ENCODE measurements around the gene MICAL3.

Gene MICAL3

DNA sequence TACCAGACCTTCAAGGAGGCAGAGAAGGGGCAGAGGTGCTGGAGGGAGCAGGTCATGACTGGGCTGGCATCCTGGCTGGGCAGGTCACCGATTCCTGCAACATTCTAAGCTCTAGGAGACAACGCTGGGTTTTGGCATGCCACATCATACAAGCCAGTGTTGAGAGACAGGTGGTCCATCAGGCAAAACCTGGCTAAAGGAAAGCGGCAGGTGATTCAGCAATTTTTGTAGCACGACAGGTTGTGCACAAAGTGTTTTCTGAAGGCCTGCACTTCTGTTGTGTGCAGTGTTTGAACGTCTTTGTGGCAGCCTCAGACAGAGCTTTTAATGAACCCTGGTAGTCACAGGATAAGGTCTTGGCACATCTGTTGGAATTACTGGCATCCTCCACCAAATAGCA, 180.2 kb downstream of the MICAL3 start:
- DNase-seq (ENCODE audit: low read depth) = no peak
- H3K4me3 ChIP-seq (ENCODE audit: control insufficient read depth, low read depth, low read length) = no peak overlapping the region
- TF ChIP-seq, protein P1, sequence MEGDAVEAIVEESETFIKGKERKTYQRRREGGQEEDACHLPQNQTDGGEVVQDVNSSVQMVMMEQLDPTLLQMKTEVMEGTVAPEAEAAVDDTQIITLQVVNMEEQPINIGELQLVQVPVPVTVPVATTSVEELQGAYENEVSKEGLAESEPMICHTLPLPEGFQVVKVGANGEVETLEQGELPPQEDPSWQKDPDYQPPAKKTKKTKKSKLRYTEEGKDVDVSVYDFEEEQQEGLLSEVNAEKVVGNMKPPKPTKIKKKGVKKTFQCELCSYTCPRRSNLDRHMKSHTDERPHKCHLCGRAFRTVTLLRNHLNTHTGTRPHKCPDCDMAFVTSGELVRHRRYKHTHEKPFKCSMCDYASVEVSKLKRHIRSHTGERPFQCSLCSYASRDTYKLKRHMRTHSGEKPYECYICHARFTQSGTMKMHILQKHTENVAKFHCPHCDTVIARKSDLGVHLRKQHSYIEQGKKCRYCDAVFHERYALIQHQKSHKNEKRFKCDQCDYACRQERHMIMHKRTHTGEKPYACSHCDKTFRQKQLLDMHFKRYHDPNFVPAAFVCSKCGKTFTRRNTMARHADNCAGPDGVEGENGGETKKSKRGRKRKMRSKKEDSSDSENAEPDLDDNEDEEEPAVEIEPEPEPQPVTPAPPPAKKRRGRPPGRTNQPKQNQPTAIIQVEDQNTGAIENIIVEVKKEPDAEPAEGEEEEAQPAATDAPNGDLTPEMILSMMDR (conservative IDR thresholded peaks at IDR 0.05; ENCODE audit: control insufficient read depth, insufficient read depth, low read depth, low read length) = no peak

DNA sequence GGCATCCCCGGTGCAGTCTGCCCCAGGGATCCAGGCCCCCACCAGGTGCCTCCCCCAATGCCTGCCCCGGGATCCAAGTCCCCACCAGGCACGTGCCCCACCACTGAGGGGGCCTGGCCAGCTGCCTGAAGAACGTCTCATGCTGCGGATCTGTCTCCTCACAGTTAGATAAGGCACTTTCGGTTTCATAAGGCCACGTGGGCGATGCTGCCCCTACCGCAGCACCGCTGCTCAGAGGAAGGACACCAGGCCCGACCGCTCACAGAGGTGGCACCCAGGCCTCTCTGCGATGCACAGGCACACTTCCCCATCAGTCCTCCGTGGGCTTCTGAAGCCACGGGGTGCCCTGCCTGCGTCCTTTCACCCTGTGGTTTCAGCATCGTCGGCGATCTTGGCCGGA, 182.0 kb downstream of the MICAL3 start:
- no peak overlapping the region for H3K4me3 ChIP-seq (ENCODE audit: control insufficient read depth, low read depth, low read length)
- TF ChIP-seq, protein P1 (conservative IDR thresholded peaks at IDR 0.05; ENCODE audit: control insufficient read depth, insufficient read depth, low read depth, low read length) = no peak
- no peak for DNase-seq (ENCODE audit: low read depth)

DNA sequence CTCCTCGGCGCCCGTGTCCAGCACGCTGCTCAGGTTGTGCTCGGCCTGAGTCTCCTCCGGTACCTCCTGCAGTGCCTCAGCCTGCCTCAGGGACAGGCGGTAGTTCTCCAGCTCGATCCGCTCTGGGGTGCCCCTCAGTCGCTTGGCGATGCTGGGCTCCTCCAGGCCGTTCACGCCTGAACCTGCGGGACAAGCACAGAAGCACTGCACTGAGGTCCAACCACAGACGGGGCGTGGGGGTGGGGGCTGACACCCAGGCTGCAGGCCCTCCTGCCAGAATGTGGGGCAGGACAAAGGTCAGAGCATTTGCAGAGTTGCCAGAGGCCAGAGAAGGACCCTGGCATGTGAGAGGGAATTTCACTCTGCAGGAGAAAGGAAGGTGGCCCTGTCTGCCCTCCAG, 182.5 kb downstream of the MICAL3 start:
- no peak overlapping the region for H3K4me3 ChIP-seq (ENCODE audit: control insufficient read depth, low read depth, low read length)
- DNase-seq (ENCODE audit: low read depth) = no peak
- TF ChIP-seq, protein P1 (conservative IDR thresholded peaks at IDR 0.05; ENCODE audit: control insufficient read depth, insufficient read depth, low read depth, low read length) = no peak

DNA sequence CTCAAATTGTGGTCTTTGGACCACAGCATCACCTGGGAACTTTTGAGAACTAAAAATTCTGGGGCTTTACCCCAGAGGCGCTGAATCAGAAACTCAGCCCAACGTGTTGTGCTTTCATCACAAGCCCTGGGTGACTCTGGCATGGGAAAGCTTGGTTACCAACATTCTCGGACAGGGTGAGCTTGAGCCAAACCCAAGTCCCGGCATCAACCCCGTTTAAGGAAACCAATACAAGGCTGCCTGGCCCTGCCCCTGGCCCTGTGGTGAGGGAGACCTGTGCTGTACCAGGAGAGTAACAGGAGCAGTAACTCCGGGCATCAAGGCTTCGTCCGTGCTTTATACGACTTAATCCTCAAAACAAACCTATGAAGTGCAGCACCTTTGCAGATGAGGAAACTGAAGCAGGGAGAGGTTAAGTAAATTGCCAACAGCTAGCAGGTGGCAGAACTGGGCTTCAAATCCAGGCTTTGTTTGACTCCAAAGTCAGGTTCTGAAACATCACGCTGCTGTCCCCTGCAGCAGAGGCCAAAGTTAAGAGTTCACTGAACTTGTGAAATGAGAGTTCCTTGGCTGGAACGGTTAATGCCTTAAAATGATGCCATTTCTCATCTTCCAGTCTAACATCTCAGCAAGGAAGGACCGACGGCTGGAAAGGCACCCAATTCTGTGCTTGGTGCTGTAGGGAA, 186.0 kb downstream of the MICAL3 start:
- no peak for DNase-seq (ENCODE audit: low read depth)
- TF ChIP-seq, protein P1 (conservative IDR thresholded peaks at IDR 0.05; ENCODE audit: control insufficient read depth, insufficient read depth, low read depth, low read length) = no peak
- no peak overlapping the region for H3K4me3 ChIP-seq (ENCODE audit: control insufficient read depth, low read depth, low read length)

DNA sequence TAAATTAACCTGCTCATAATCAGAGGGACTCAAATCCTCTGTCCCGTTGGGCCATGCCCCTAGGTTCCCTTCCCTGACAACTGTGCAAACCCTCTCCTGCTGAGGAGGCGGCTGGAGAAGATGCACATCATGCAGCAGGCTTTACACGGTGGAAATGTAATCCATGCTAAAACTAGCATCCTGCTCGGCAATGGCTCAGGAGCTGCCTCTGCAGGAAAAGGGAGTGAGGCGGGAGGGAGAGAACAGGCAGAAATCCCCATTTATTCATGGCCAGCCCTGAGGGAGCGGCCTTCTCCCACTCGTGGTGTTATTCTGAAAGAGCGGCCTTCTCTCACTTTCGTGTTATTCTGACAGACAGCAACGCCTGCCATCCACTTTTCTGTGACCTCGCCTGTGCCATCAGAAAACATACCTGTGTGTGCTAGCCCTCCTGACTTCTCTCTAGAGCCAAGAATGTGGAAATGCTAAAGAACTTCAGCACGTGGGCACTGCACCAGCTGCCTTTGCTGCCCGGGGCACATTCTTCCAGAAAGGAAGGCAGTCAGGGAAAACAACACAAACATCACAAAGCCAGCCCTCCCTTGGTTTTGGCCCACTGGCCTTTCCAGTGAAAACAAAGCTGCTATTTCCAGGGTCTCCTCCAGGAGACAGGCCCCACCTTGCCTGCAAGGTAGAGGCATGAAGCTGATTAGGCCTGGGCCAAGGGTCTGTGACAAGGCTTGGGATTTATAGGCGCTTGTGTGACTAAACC, 187.2 kb downstream of the MICAL3 start:
- TF ChIP-seq, protein P1 (conservative IDR thresholded peaks at IDR 0.05; ENCODE audit: control insufficient read depth, insufficient read depth, low read depth, low read length) = no peak
- H3K4me3 ChIP-seq (ENCODE audit: control insufficient read depth, low read depth, low read length) = no peak overlapping the region
- no peak for DNase-seq (ENCODE audit: low read depth)

DNA sequence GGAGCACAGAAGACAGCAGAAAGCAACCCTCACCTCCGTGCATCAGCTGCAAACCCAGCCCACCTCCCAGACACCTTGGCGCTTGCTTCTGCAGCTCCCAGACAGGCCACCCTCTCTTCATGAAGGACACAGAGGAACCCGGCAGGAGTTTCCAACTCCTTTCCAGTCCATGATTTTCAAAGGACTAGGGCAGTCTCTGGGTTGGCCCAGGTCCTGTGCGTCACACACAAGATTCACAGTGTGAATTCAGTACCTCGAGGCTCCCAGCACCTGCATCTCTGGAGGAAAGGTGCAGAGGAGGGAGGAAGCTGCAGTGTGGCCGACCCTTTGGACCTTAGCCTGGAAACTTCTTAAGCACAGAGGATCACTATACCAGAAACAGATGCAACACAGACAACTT, 189.1 kb downstream of the MICAL3 start:
- H3K4me3 ChIP-seq (ENCODE audit: control insufficient read depth, low read depth, low read length) = no peak overlapping the region
- DNase-seq (ENCODE audit: low read depth) = no peak
- TF ChIP-seq, protein P1 (conservative IDR thresholded peaks at IDR 0.05; ENCODE audit: control insufficient read depth, insufficient read depth, low read depth, low read length) = no peak

All from fibroblast of mammary gland (primary cell).